Measurements from ENCODE around the gene NUDT8. TPM values are rescaled to one million over a fixed set of nuclear protein-coding genes. Genes with fewer than 3 reads are reported as not detected.

NUDT8 gene
- 1 to 10 TPM; 3.1 to 8.1 (median 3.4) TPM for polyA plus RNA-seq (ENCODE audit: insufficient read depth in 1 of 5, insufficient read length in 5 of 5, low replicate concordance in 1 of 5)
- long read RNA-seq, donor 1, partial matches to known transcripts, result 0 of 6 reads
- long read RNA-seq, donor 1, other reads (novel, unspliced or antisense), result 0 of 6 reads
- long read RNA-seq, donor 2, partial matches to known transcripts, result 0 of 4 reads
- long read RNA-seq, donor 2, other reads (novel, unspliced or antisense), result 0 of 4 reads
- long read RNA-seq, donor 3, transcript NUDT8-202 (4 exons, 728 nt), result major isoform, 5 of 6 reads
- long read RNA-seq, donor 3, partial matches to known transcripts, result 0 of 6 reads
- long read RNA-seq, donor 3, other reads (novel, unspliced or antisense), result 0 of 6 reads
- long read RNA-seq, donor 4, partial matches to known transcripts, result 0 of 4 reads
- long read RNA-seq, donor 4, other reads (novel, unspliced or antisense), result 0 of 4 reads
- long read RNA-seq, donor 5, transcript NUDT8-202 (4 exons, 728 nt), result major isoform, 7 of 10 reads
- long read RNA-seq, donor 5, partial matches to known transcripts, result 0 of 10 reads
- long read RNA-seq, donor 5, other reads (novel, unspliced or antisense), result 0 of 10 reads
- long read RNA-seq, donor 6, transcript NUDT8-202 (4 exons, 728 nt), result major isoform, 9 of 12 reads
- long read RNA-seq, donor 6, partial matches to known transcripts, result 0 of 12 reads
- long read RNA-seq, donor 6, other reads (novel, unspliced or antisense), result 0 of 12 reads
- long read RNA-seq, donor 7, partial matches to known transcripts, result 0 of 4 reads
- long read RNA-seq, donor 7, other reads (novel, unspliced or antisense), result 0 of 4 reads
- long read RNA-seq, donor 8, partial matches to known transcripts, result 0 of 5 reads
- long read RNA-seq, donor 8, other reads (novel, unspliced or antisense), result 0 of 5 reads

DNA sequence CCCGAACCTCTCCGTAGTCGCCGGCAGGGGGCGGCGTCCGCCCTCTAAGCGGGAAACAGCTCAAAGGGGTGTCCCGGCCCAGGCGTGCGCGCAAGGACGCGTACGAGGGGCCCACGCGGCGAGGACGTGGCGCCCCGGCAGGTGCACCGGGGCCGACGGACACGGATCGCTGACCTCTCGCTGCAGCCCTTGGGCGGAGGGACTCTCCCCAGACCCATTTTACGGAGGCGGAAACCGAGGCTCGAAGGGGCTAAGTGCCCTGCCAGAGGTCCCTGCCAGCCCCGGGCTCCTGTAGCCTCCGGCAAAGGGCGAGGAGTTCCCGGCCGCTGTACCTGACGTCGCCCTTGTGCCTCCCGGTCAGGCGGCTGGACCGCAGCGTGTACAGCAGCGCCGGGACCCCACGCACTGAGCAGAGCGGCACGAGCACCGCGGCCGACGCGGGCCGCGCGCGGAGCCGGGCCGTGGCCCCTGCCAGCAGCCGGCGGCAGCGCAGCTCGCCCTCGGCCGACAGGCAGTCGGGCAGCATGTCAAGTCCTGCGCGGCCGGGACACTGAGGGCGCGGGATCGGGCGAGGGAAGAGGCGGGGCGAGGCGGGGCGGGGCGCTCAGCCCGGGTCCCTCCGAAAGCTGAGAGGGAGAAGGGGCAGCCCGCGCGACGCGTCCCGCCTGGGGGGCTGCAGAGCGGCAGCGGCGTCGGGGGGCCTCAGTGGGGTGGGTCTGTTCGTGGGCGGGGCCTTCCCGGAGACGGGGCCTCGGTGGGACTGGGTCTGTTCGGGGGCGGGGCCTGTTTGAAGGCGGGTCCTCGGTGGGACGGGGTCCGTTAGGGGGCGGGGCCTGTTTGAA lies at the start of gene NUDT8:
Gene NUDT8, minus strand, starts transcription at position 552 of the 842 bp plus-strand sequence. Its CDS starts 26 bp downstream, at position 526.
- DNase-seq, result peak; percentile 62 to 67

DNA sequence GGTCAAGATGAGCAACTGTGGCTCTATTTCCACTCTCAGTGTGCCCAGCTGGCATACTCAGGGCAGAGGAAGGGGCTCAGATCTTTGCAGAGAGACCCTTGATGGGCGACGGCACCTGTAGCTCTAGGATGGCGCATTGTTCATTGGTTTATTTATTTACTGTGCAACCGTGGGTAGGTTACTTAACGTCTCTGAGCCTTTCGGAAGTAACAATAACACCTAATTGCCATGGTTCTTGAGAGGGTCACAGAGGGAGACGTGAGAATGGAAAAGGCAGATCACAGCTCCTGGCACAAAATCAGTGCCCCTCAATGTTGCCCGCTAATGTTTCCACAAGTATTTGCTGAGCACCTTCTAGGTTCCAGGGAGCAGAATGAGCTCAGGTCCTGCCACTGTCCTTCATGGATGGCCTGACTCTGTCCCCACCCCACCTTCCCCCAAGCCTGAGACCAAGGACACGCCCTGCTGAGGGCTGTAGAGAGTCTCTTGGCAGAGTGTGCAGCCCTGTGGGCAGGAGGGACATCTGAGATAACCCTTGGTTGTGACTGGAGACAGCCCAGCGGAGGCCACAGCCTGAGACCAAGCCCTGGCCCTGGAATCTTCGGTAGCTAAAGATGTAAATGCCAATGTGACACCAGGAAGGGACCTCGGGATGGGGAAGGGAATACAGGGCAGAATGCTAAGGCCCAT lies 45.5 kb upstream of the NUDT8 start:
- no peak for DNase-seq

DNA sequence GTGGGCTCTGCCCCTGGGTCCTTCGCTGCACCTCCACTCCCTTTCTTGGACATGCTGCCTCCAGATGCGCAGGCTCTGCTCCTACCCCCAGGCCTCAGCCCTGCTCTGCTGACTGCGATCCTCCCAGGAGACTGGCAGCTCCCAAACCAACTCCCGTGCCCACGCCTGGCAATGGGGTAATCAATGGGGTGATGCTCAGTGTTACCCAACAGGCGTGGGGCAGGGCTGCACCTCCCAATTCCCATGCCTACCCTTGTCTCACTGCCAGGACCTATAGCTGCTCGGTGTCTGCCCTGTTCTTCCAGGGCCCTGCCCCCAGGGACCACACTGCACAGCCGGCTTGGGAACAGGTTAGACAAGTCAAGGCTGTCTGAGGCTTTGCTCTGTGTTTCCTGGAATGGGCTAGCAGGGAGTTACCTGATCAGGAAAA lies 44.7 kb upstream of the NUDT8 start, which contains the start of gene ALDH3B2:
Gene ALDH3B2, minus strand, starts transcription at position 182 of the 430 bp plus-strand sequence. CDS start 7,688 bp downstream, outside the sequence.
- DNase-seq, result peak; percentile 51 to 54

DNA sequence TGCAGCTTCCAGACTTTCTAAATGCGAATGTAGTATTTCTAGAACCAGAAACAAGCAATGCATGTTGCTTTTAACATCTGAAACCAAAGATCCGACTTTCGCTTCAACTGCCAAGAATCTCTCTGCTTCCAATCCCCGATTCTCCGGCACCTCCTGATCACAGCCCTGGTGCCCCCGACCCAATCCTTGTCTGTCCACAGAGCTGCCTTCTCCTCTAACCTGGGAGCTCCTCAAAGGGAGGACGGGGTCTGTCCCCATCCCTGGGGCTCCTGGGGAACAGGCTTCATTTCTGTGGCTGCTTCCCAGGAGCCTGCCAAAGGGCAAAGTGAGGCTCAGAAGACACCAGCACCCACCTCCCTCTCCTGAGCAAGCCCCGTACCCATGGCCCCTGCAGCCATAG lies 44.2 kb upstream of the NUDT8 start:
- DNase-seq, result no peak

DNA sequence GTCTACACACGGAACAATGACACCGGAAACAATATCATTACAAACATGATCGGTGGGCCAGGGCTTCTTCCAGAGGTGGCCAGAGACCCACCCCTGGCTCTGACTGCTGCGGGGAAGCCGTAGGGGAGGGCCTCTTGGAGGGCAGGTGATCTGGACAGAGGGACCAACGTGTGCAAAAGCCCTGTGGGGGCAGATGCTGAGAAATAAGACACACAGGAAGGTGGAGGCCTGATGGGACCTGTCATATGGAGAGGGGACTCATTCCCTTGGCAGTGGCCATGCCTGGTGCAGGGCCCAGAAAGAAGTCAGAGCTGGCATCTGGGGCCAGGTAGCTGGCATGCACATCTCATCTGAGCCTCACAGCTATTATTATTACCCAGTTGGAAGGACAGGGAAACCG lies 43.6 kb upstream of the NUDT8 start:
- no peak for DNase-seq

DNA sequence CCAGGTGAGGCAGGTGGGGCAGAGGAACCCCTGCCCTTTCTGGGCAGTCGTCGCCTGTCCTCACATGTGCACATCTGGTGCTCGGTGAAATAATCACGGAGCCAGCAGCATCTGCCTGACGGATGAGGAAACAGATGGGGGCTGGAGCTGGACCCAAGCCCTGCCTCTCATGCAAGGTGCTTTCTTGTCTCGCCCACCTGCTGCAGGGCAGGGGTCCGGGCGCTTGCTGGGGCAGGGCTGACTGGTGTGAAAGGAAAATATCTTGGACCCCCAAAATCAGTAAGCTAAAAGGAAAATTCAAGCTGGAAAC lies 41.4 kb upstream of the NUDT8 start:
- DNase-seq, result no peak

DNA sequence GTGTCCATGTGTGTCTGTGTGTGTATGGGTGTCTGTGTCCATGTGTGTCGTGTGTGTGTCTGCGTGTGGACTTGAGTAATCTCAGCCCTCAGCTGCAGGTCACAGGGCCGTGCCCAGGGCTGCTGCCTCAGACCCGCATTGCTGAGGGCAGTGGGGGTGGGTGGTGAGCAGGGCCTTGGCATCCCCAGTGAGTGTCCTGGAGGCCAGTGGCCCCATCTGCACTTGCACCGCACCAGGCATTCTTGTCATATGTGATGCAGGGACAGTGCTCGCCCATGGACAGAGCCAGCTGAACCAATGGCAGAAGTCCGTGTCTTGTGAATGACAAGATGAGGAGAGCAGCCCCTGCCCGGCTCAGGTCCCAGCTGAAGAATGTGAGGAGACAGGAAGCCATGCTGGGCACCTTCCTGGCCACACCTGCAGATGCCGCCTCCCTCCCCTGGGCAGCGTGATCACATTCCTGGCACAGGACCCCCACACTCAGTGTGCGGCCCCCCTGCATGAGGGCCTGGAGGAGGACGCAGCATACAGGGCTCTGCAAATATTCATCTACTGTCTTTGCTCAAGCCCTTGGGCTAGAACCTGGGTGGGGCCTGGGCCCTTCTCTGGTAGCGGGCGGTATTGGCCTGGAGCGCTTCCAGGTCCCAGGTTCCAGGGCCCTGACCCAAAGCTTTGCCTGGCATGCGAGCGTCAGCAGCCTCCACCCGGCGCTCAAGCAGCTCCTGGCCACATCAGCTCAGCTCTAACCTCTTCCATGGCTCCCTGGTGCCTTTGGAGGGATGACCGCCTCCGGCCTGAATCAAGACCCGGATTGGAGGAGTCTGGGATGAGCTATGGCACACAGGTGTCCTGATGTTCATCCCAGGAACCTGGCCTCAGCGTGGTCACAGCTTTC lies 40.8 kb upstream of the NUDT8 start:
- no peak for DNase-seq

DNA sequence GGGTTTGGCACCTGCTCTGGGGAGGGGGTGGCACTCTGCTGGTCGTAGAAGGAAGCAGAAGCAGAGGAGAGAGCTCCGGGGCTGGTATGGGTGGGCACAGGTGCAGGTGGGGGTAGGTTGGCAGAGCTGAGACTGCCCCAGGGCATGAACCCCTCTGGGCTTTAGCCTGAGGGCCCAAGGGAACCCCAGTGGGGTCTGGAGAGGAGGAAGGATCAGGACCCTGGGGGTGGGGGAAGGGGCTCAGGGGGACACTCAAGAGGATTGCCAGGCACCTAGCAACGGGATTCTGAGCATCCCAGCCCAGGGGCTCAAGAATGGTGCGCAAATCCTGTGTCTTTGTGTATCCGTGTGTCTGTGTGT lies 38.4 kb upstream of the NUDT8 start:
- DNase-seq, result no peak

GRCh38 chr11:67667490-67668191 lies 37.9 kb upstream of the NUDT8 start:
- DNase-seq, result no peak

- DNase-seq, result no peak
Measured at GRCh38 chr11:67666676-67667489, 37.1 kb upstream of the NUDT8 start.

DNA sequence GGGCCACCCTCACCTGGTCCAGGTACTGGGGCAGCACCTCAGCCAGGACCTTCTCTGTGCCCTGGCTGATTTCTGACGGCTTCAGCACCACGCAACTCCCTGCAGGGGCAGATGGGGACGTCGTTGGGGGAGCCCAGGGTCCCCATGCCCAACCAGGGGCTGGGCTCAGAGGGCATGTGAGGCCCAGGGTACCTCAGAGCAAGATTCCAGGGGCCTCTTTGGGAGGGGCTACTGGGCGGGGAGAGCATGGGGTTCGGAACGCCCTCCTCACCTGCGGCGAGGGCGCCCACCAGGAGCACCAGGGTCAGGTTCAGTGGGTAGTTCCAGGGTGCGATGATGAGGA lies 36.5 kb upstream of the NUDT8 start:
- DNase-seq, result no peak

GRCh38 chr11:67665541-67666302 lies 36.0 kb upstream of the NUDT8 start:
- DNase-seq, result no peak

DNA sequence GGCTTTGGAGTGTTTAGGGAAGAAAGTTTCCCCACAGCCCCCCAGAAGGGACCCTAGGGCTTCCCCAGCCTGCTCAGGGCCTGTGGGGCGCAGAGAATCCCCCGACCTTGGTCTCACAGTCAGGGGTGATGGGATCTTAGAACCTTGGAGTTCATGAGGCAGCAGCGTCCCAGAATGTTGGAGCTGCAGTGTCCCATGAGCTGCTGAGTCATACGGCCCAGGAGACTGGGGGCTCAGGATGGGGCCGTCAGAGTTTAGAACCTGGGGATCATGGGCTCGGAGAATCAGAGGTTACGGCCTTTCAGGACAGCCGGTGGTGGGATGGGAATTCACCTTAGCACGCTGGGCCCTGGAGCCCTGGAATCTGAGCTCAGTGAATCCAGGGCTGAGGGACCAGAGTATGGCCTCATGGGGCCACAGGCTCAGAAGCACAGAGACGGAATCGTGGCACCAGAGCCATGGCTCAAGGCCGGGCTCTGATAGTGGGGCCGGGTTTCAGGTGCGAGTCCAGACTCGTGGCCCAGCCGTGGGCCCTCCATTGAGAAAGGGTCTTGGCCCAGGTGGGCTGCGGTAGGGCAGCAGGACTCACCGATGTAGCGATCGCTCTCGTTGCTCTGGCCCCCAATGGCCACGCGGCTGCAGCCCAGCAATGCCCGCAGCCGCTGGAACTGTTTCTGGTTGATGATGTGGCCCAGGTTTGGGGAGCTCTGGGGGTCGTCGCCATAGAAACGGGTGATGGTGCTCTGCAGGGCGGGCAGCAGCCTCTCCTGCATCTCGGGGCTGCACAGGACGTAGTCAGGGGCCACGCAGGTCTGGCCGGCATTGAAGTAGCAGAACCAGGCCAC lies 35.2 kb upstream of the NUDT8 start:
- no peak for DNase-seq

DNA sequence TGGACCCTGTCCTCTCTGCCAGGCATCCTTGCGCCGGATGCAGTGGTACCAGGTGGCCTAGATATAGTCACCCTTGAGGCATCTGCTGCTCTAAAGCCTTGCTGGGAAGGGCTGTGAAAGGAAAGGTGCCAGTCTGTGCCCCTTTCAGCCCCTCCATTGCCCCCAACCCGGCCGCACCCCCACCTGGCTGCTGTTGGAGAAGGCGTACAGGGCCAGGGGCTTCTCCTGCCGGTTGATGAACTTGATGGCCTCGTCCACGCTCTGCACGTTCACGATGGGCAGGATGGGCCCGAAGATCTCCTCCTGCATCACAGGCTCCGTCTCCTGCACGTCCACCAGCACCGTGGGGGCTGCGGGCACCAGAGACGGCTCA lies 34.5 kb upstream of the NUDT8 start:
- DNase-seq, result no peak

GRCh38 chr11:67663532-67664212 lies 33.9 kb upstream of the NUDT8 start:
- DNase-seq, result no peak

- no peak for DNase-seq
Measured at GRCh38 chr11:67662835-67663531, 33.2 kb upstream of the NUDT8 start.

All from right lung (tissue), 10 donors.